GM18517 (cell line): ENCODE data around the gene METTL16.
"Not testable (repeated sequence)": the region's sequence is repeated elsewhere in the genome, so short reads cannot be mapped to it uniquely, and the experiment has no call there.

Experiments
- ATAC-seq: cut with Tn5 transposase; IDR thresholded peaks from one replicate; pipeline ENCODE4 v1.9.1; 2021; ENCODE audit warnings: mild to moderate bottlenecking, moderate library complexity; ENCODE audit not compliant: unreplicated experiment

Gene METTL16

GRCh38 chr17:2502871-2503580, 8.7 kb downstream of the METTL16 start:
- no peak for ATAC-seq

- no peak for ATAC-seq
Measured at GRCh38 chr17:2500446-2500845, 11.2 kb downstream of the METTL16 start.

- ATAC-seq = not testable (repeated sequence)
Measured at GRCh38 chr17:2489286-2489685, 22.4 kb downstream of the METTL16 start.

GRCh38 chr17:2487306-2487705, 24.4 kb downstream of the METTL16 start:
- ATAC-seq = no peak

GRCh38 chr17:2486709-2487108, 25.0 kb downstream of the METTL16 start:
- ATAC-seq = not testable (repeated sequence)

- no peak for ATAC-seq
Measured at GRCh38 chr17:2485970-2486369, 25.7 kb downstream of the METTL16 start.

- ATAC-seq = no peak
Measured at GRCh38 chr17:2485543-2485942, 26.1 kb downstream of the METTL16 start.

GRCh38 chr17:2484876-2485275, 26.8 kb downstream of the METTL16 start:
- ATAC-seq = no peak

GRCh38 chr17:2483084-2483483, 28.6 kb downstream of the METTL16 start:
- ATAC-seq = no peak

- no peak for ATAC-seq
Measured at GRCh38 chr17:2482218-2482617, 29.5 kb downstream of the METTL16 start.

- ATAC-seq = no peak
Measured at GRCh38 chr17:2481760-2482159, 29.9 kb downstream of the METTL16 start.

- ATAC-seq = no peak
Measured at GRCh38 chr17:2478458-2478857, 33.2 kb downstream of the METTL16 start.

- ATAC-seq = no peak
Measured at GRCh38 chr17:2475056-2475455, 36.6 kb downstream of the METTL16 start.

- no peak for ATAC-seq
Measured at GRCh38 chr17:2474371-2474770, 37.3 kb downstream of the METTL16 start.

- ATAC-seq = no peak
Measured at GRCh38 chr17:2468270-2468669, 43.4 kb downstream of the METTL16 start.

- no peak for ATAC-seq
Measured at GRCh38 chr17:2466931-2467330, 44.8 kb downstream of the METTL16 start.

GRCh38 chr17:2462481-2462880, 49.2 kb downstream of the METTL16 start:
- no peak for ATAC-seq

GRCh38 chr17:2459917-2460271, 51.8 kb downstream of the METTL16 start:
- ATAC-seq = no peak

GRCh38 chr17:2457913-2458312, 53.8 kb downstream of the METTL16 start:
- ATAC-seq = no peak

GRCh38 chr17:2456475-2456874, 55.2 kb downstream of the METTL16 start:
- no peak for ATAC-seq

GRCh38 chr17:2455956-2456355, 55.7 kb downstream of the METTL16 start:
- no peak for ATAC-seq

- ATAC-seq = no peak
Measured at GRCh38 chr17:2453866-2454265, 57.8 kb downstream of the METTL16 start.

GRCh38 chr17:2453325-2453724, 58.4 kb downstream of the METTL16 start:
- ATAC-seq = no peak
